Uterus (tissue), 4 donors: ENCODE measurements around the gene GP2. TPM values are rescaled to one million over a fixed set of nuclear protein-coding genes. Genes with fewer than 3 reads are reported as not detected.

Source experiments
- DNase-seq, 2 donors: peaks; one replicate each; pipeline ENCODE4 v3.0.0-alpha.2; 2019 to 2020
- H3K27ac ChIP-seq, 2 donors: fragments of 200-600 bp; sonication (generic); 1 replicate in 1 of 2; 2 replicates in 1 of 2; pipeline ENCODE4 v1.5.1; 2016 to 2018
- H3K27me3 ChIP-seq, 2 donors: fragments of 200-600 bp; sonication (generic); one replicate each; pipeline ENCODE4 v1.5.1; 2018 to 2019; ENCODE audit warnings: control low read depth in 1 of 2
- H3K36me3 ChIP-seq, 2 donors: fragments of 200-600 bp; sonication (generic); one replicate each; pipeline ENCODE4 v1.5.1; 2019; ENCODE audit warnings: control low read depth in 1 of 2
- H3K4me1 ChIP-seq, 2 donors: fragments of 200-600 bp; sonication (generic); one replicate each; pipeline ENCODE4 v1.5.1; 2018 to 2019; ENCODE audit warnings: control low read depth in 1 of 2
- H3K4me3 ChIP-seq, 2 donors: fragments of 200-600 bp; sonication (generic); 1 replicate in 1 of 2; 2 replicates in 1 of 2; pipeline ENCODE4 v1.5.1; 2018 to 2019; ENCODE audit warnings: mild to moderate bottlenecking in 1 of 2
- H3K9me3 ChIP-seq, 2 donors: fragments of 200-600 bp; sonication (generic); one replicate each; pipeline ENCODE4 v1.5.1; 2019; ENCODE audit warnings: control low read depth in 1 of 2
- CTCF ChIP-seq, 4 experiments: fragments of 200-600 bp in 2 of 4; fragments of 450-650 bp in 2 of 4; sonication (generic) in 2 of 4; IDR thresholded peaks; one replicate each; pipeline ENCODE4 v1.5.1; 2016 to 2019; ENCODE audit warnings: antibody characterized with exemption in 4 of 4, mild to moderate bottlenecking in 2 of 4, moderate library complexity in 1 of 4
- POLR2A ChIP-seq, 2 donors: fragments of 450-650 bp; IDR thresholded peaks; one replicate each; pipeline ENCODE4 v1.6.1; 2016; ENCODE audit warnings: antibody characterized with exemption in 2 of 2, mild to moderate bottlenecking in 1 of 2, moderate library complexity in 1 of 2
- intact Hi-C: fragments of 100-400 bp; cut with DNase I; formaldehyde crosslinking; loops from one replicate; pipeline ENCODE4 v1.15.1; 2023; ENCODE audit warnings: low total_unique reads
- total RNA-seq, 4 donors: library from RNA; depleted of rRNA in 3 of 4; stranded (reverse); fragments of >200 nt in 3 of 4; gene quantifications; one replicate each; pipeline versions ENCODE4 v1.1.0 to v1.2.4, GENCODE V29; 2014 to 2023
- donor health status: DM: yes; HTN: yes; CAD: no.

Gene GP2
- total RNA-seq, 4 donors from 2014 or later: not detected

- H3K4me1 ChIP-seq: no peaks in the 10 kb centered on the region
- no peak overlapping the region for H3K4me3 ChIP-seq
- DNase-seq: no peak
- H3K27me3 ChIP-seq: no peaks in the 10 kb centered on the region
- no peak overlapping the region for H3K27ac ChIP-seq
- H3K9me3 ChIP-seq: no peaks in the 10 kb centered on the region
- TF ChIP-seq POLR2A (IDR thresholded peaks at IDR 0.05) (no peak), CTCF (IDR thresholded peaks at IDR 0.05) (peak in 1 of 4 experiments; percentile 5)
- intact Hi-C loops: no loop called here
- H3K36me3 ChIP-seq: no peaks in the 10 kb centered on the region
These were observed 21.3 kb upstream of the GP2 start for GRCh38 chr16:20348365-20349185.

GRCh38 chr16:20347666-20348364, 20.5 kb upstream of the GP2 start:
- Histone ChIP-seq H3K27me3 (no peaks in the 10 kb centered on the region), H3K9me3 (no peaks in the 10 kb centered on the region), H3K4me1 (no peaks in the 10 kb centered on the region), H3K4me3 (no peak overlapping the region), H3K27ac (no peak overlapping the region), H3K36me3 (no peaks in the 10 kb centered on the region)
- intact Hi-C loops: no loop called here
- no peak for TF ChIP-seq CTCF (IDR thresholded peaks at IDR 0.05)
- no peak for TF ChIP-seq POLR2A (IDR thresholded peaks at IDR 0.05)
- no peak for DNase-seq

- Histone ChIP-seq H3K9me3 (no peaks in the 10 kb centered on the region), H3K27me3 (no peaks in the 10 kb centered on the region), H3K4me3 (no peak overlapping the region), H3K36me3 (no peaks in the 10 kb centered on the region), H3K4me1 (no peaks in the 10 kb centered on the region), H3K27ac (no peak overlapping the region)
- TF ChIP-seq CTCF (IDR thresholded peaks at IDR 0.05): no peak
- DNase-seq: no peak
- intact Hi-C loops: no loop called here
These were observed 17.3 kb upstream of the GP2 start for GRCh38 chr16:20344611-20345010.

GRCh38 chr16:20339744-20340143, 12.4 kb upstream of the GP2 start:
- no peak overlapping the region for H3K4me3 ChIP-seq
- DNase-seq: no peak
- H3K36me3 ChIP-seq: no peaks in the 10 kb centered on the region
- no peak overlapping the region for H3K27ac ChIP-seq
- no peaks in the 10 kb centered on the region for H3K9me3 ChIP-seq
- H3K27me3 ChIP-seq: no peaks in the 10 kb centered on the region
- intact Hi-C loops: no loop called here
- H3K4me1 ChIP-seq: no peaks in the 10 kb centered on the region
- TF ChIP-seq POLR2A (IDR thresholded peaks at IDR 0.05) (no peak), CTCF (IDR thresholded peaks at IDR 0.05) (no peak)

- DNase-seq: no peak
- no peaks in the 10 kb centered on the region for H3K4me1 ChIP-seq
- H3K27ac ChIP-seq: no peak overlapping the region
- intact Hi-C loops: no loop called here
- H3K36me3 ChIP-seq: no peaks in the 10 kb centered on the region
- H3K9me3 ChIP-seq: no peaks in the 10 kb centered on the region
- TF ChIP-seq CTCF (IDR thresholded peaks at IDR 0.05) (no peak), POLR2A (IDR thresholded peaks at IDR 0.05) (no peak)
- no peak overlapping the region for H3K4me3 ChIP-seq
- no peaks in the 10 kb centered on the region for H3K27me3 ChIP-seq
These were observed 9.6 kb upstream of the GP2 start for GRCh38 chr16:20336955-20337354.
